NCI-H1092 (cell line): ENCODE results near the gene SETD6.
"Not testable (repeated sequence)": the region's sequence is repeated elsewhere in the genome, so short reads cannot be mapped to it uniquely, and the experiment has no call there.

Experiments used
- DNase-seq: peaks from one replicate; lab custom pipeline; 2025; lab: John Stamatoyannopoulos, UW

Gene SETD6

DNA sequence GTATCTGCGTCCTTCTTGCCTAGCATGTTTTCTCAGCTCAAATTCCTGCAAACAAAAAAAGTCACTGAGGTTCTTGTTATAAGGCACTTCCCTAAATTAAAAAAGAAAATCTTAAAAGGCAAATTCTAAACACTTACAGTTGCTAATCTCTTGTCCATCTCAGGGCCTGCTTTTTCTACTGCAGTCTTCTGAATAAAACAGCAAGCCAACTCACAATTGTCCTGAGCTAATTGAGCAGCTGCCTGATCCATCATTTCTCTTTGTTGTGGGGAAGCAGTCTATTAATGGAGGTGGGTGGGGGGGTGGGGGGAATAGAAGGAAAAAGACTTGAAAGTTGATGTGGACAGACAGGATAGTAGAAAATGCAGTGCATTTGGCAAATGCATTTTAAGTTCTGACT lies 27.0 kb downstream of the SETD6 start:
- DNase-seq: no peak

DNA sequence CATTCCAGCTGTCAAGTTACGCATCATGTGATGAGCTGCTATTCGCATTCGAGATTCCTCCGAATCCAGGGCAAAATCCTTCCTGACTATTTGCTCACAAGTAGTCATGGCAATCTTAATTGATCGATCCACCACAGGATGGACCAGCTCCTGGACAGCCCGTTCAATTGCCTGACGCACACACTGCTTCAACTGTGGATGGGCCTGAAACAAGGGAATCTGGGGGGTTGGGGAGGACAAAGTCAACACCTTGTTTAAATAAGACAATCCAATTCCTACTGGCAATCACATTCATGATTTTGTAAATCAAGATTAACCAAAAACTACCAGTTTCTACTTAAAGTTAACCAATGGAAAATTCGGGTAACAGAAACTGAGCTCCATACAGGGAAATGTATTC lies 28.4 kb downstream of the SETD6 start:
- no peak for DNase-seq

DNA sequence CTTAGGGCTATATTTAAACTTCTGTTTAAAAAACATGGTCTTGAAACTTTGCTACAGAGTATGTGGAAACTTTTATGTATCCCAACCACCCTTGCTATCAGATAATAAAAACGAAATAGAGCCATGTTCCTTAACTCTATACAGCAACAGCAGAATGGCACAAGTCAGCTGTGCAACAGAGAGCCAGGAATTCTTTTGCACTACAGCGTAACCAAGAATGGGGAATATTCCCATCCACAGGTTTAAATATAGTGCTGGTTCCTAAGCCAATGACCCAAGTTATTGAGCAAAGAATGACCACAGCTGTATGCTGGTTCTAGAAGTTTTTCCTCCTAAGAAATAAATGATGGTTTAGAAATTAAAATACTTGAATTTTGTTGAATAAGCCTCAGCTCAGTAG lies 33.1 kb downstream of the SETD6 start:
- no peak for DNase-seq

DNA sequence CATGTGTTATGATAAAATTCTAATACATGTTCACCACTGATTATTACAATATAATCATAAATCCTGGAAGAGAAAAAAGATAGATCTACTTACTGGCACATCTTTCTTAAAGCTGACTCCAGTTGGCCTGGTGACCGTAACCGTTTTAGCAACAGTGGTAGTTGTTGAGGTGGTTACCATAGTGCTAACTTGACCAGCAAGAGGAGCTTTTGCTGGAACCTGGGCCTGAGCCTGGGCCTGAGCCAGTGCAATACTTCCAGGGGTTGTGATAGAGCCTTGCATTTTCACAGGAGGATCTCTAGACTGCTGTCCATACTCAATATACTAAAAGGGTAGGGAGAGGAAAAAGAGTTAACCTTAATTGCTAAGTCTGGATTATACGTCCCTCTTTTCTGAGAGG lies 36.2 kb downstream of the SETD6 start:
- no peak for DNase-seq

DNA sequence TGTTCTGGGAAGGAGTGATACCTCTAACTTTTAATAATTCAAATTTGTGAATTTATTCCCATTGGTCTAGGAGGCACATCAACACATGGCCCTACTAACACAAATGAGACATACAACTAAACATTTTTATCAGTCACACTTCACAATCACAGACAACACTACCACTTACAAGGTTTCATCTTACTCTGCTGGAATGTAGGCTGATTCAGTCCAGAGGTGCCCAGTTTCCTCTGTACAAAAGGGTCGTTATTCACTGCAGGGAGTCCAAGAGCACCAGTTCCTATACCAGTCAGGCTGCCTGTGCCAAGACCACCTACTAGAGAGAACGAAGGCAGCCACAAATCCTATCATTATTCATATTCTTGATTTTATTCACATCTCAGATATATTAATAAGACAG lies 41.4 kb downstream of the SETD6 start:
- DNase-seq: no peak

DNA sequence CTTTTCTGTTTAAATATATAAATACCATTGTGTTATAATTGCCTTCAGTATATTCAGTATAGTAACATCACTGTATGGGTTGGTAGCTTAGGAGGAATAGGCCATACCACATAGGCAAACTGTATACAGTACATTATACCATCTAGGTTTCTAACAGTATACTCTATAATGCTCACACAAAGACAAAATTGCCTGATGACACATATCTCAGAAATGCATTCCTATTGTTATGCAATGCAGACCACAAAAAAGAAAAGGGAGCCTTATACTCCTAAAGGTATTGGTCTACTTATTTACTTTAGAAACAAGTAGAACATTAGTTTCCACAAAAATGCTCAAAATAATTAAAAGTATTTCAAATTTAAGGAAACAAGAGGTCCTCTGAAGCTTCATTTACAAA lies 47.9 kb downstream of the SETD6 start:
- DNase-seq: no peak

DNA sequence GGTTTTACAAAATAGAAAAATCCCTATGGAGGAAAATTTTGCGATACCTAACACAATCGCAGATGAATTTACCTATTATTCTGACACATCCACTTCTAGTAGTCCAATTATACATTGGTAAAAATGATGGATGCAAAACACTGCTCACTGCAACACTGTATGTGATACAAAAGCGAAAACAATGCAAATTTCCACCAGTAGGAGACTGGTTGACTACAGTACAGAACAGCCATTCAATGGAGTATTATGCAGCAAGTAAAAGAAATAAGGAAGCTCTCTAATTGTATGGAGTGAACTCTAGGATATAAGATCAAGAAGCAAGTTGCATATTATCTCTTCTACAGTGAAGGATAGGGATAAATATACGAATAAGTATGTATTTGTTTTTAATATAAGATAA lies 48.5 kb downstream of the SETD6 start:
- no peak for DNase-seq

DNA sequence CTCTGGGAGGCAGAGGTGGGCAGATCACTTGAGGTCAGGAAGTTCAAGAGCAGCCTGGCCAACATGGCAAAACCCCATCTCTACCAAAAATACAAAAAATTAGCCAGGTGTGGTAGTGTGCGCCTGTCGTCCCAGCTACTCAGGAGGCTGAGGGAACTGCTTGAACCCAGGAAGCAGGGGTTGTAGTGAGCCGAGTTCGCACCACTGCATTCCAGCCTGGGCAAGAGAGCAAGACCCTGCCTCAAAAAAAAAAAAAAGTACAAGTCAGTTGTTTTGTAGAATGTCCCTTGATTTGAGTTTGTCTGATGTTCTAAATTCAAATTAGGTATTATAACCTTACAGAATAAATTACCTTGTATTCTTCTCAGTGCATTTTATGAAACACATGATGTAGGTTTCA lies 50.4 kb downstream of the SETD6 start:
- not testable (repeated sequence) for DNase-seq
